HG03066 (cell line): ENCODE data around the gene NUDT13.
A peak's percentile ranks its signal among the peaks of the same experiment; 100 is the strongest.

Source experiments
- ATAC-seq: cut with Tn5 transposase; IDR thresholded peaks from one replicate; pipeline ENCODE4 v1.9.1; 2021; ENCODE audit warnings: low read depth; ENCODE audit not compliant: unreplicated experiment

Gene NUDT13

GRCh38 chr10:73161079-73161478, 50.8 kb downstream of the NUDT13 start:
- no peak for ATAC-seq

DNA sequence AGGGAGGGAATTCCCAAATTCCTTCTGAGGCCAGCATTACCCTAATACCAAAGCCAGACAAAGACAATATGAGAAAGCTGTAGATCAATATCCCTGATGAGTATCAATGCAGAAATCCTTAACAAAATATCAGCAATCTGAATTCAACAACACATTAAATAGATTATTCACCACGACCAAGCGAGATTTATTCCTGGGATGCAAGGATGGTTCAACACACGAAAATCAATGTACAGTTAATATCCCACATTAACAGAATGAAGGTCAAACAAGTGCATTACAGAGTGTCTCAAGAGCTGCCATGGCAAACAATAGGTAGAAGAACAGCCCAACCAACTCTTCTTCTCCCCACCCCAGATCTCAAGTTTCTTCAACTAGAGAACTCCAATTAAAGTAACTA, 51.4 kb downstream of the NUDT13 start:
- ATAC-seq: no peak

DNA sequence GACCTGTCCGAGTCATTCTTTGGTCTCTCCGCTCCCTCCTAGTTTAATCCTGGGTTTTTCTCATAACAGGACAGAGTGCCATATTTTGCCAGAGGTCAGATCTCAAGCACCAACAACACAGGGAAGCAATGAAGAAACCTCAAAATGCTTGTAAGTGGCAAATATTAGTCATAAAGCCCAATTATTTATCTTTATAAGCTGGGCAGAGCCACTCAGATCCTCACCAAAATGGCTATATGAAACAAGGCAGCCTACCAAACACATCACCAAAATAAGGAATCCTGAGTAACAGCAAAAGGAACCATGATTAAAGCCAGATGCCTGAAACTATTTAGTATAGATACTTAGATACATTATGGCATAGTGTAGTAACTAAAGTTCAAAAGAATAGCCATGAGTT, 52.8 kb downstream of the NUDT13 start:
- no peak for ATAC-seq

GRCh38 chr10:73166972-73167371, 56.7 kb downstream of the NUDT13 start:
- no peak for ATAC-seq

- ATAC-seq: no peak
Observed at GRCh38 chr10:73167458-73167782, 57.2 kb downstream of the NUDT13 start.

DNA sequence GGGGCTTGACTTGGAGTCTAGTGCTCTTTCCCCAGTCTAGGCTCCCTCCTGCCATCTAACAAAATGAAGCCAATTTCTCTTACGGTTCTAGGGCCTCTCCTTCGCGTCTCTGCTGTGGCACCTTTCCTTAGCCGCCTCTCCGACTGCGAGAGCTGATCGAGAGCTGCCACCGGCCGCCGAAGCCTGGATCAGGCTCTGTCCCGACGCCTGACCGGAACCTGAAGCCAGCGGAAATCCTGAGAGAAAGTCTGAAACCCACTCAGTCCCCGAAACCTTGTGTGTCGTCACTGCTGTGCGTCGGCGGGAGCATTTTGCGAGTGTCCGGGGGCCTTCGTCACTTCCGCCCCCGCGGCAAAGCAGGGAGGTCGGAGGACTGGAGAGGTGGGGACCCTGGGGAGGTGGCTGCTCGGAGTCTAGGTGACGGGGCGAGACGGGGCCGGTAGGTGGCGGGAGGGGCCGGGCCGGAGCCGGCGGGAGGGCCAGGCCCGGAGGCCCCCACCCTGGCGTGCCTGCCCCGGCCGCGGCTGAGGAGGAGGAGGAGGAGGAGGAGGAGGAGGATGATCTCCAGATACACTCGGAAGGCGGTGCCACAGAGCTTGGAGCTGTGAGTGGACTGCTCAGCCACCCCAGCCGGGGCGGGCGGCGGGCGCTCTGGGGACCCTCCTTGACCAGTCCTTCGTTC, 57.7 kb downstream of the NUDT13 start, which contains the start of the genes ECD and FAM149B1:
TSS of gene ECD (minus strand) at position 226 of the 682 bp plus-strand sequence. CDS start 4,071 bp downstream, outside the sequence.
TSS of gene FAM149B1 (plus strand) at position 337 of the 682 bp plus-strand sequence. CDS start at position 558, 221 bp downstream.
- peak; percentile 91 for ATAC-seq

DNA sequence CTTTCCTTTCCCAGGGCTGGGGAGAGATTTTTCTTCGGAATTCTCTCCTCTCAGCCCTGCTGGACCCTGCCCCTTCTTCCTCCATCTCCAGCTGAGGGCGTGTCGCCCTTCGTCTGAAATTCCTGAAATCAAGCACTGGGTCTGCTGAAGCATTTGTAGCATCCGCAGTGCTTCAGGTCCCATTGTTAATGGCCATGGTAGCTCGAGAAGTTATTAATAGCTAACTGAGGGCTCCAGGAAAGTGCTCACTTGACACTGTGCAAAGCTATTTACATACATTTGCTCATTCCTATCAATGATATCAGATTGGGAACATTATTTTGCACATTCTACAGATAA, 58.2 kb downstream of the NUDT13 start:
- no peak for ATAC-seq

GRCh38 chr10:73169320-73169719, 59.1 kb downstream of the NUDT13 start:
- ATAC-seq: no peak

GRCh38 chr10:73172867-73173266, 62.6 kb downstream of the NUDT13 start:
- ATAC-seq: no peak

DNA sequence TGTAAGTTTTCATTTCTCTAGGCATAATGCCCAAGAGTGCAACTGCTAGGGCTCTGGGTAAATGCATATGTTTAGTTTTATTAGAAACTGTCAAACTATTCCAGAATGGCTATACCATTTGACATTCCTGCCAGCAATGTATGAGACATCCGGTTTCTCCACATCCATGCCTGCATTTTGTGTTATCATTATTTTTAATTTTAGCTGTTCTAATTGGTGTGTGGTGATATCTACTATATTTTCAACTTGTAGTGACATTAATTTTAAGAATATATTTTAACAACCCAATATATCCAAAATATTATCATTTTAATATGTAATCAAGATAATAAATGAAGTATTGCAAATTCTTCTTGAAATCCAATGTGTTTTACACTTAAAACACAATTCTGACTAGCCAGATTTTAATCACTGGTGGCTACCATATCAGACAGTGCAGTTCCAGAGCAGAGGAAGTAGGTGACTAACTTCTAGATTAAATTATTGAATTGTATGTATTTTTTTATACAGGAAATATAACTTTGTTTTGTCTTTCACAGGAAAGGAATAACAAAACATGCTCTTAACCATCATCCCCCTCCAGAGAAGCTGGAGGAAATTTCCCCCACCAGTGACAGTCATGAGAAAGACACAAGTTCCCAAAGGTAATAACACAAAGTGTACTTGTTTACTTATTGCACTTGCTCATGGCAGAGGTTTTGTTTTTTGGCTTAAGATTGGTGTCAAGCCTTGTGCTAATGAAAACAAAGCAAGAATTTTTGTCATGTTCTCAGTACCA, 64.1 kb downstream of the NUDT13 start:
- no peak for ATAC-seq
